ENCODE data around the gene GRM5. TPM values are rescaled to one million over a fixed set of nuclear protein-coding genes. Genes with fewer than 3 reads are reported as not detected.
"Not testable (repeated sequence)": the region's sequence is repeated elsewhere in the genome, so short reads cannot be mapped to it uniquely, and the experiment has no call there.

The GRM5 gene
- total RNA-seq = under 1 TPM in 1 of 2 experiments, not detected in 1; 0.02 TPM

- H3K4me3 Mint-ChIP-seq; POLR2A ChIA-PET; DNase-seq; CTCF ChIA-PET; H3K27ac Mint-ChIP-seq; H3K36me3 Mint-ChIP-seq; H3K9me3 Mint-ChIP-seq; intact Hi-C loops (cut with micrococcal nuclease); H3K4me1 Mint-ChIP-seq (ENCODE audit: low read depth): not testable (repeated sequence)
- peaks cover 39% of the 10 kb centered on the region for H3K27me3 Mint-ChIP-seq
Observed at GRCh38 chr11:89065651-89066201, at the start of gene GRM5. TSS of gene GRM5 (minus strand) at chr11:89065982. CDS start at chr11:89047872, 18,110 bp downstream.

GRCh38 chr11:89097956-89098355, 32.2 kb upstream of the GRM5 start:
- intact Hi-C loops (cut with micrococcal nuclease) = loop anchor here (5.0 kb wide), 1 partner anchor 519 kb away; no protein-coding TSS in a partner anchor
- H3K36me3 Mint-ChIP-seq; H3K4me3 Mint-ChIP-seq; H3K4me1 Mint-ChIP-seq (ENCODE audit: low read depth); H3K27ac Mint-ChIP-seq; DNase-seq; H3K9me3 Mint-ChIP-seq; CTCF ChIA-PET; H3K27me3 Mint-ChIP-seq; POLR2A ChIA-PET: not testable (repeated sequence)

- H3K27ac Mint-ChIP-seq; CTCF ChIA-PET; H3K36me3 Mint-ChIP-seq; intact Hi-C loops (cut with micrococcal nuclease); H3K4me3 Mint-ChIP-seq; DNase-seq; POLR2A ChIA-PET; H3K4me1 Mint-ChIP-seq (ENCODE audit: low read depth); H3K27me3 Mint-ChIP-seq: not testable (repeated sequence)
- peaks cover 17% of the 10 kb centered on the region for H3K9me3 Mint-ChIP-seq
Observed at GRCh38 chr11:89093806-89094205, 28.0 kb upstream of the GRM5 start.

GRCh38 chr11:89084951-89085350, 19.2 kb upstream of the GRM5 start:
- H3K27ac Mint-ChIP-seq; H3K4me1 Mint-ChIP-seq (ENCODE audit: low read depth); DNase-seq; intact Hi-C loops (cut with micrococcal nuclease); POLR2A ChIA-PET; CTCF ChIA-PET; H3K36me3 Mint-ChIP-seq; H3K27me3 Mint-ChIP-seq; H3K4me3 Mint-ChIP-seq: not testable (repeated sequence)
- H3K9me3 Mint-ChIP-seq = peaks cover 11% of the 10 kb centered on the region

GRCh38 chr11:89070911-89071310, 5.1 kb upstream of the GRM5 start:
- H3K4me1 Mint-ChIP-seq (ENCODE audit: low read depth); H3K36me3 Mint-ChIP-seq; DNase-seq; H3K4me3 Mint-ChIP-seq; H3K27ac Mint-ChIP-seq; CTCF ChIA-PET; H3K9me3 Mint-ChIP-seq; POLR2A ChIA-PET; intact Hi-C loops (cut with micrococcal nuclease): not testable (repeated sequence)
- H3K27me3 Mint-ChIP-seq = peaks cover 13% of the 10 kb centered on the region

GRCh38 chr11:89067264-89067663, 1.5 kb upstream of the GRM5 start:
- ChIA-PET POLR2A (no interaction called here), CTCF (no interaction called here)
- DNase-seq = no peak
- H3K36me3 Mint-ChIP-seq = no peaks in the 10 kb centered on the region
- H3K27me3 Mint-ChIP-seq = peaks cover 34% of the 10 kb centered on the region
- no peak overlapping the region for H3K27ac Mint-ChIP-seq
- intact Hi-C loops (cut with micrococcal nuclease) = no loop called here
- H3K9me3 Mint-ChIP-seq = no peaks in the 10 kb centered on the region
- H3K4me1 Mint-ChIP-seq (ENCODE audit: low read depth) = no peaks in the 10 kb centered on the region
- H3K4me3 Mint-ChIP-seq = no peak overlapping the region

- no peak for DNase-seq
- Mint-ChIP-seq H3K4me1 (ENCODE audit: low read depth) (no peaks in the 10 kb centered on the region), H3K4me3 (no peak overlapping the region), H3K27me3 (peaks cover 39% of the 10 kb centered on the region), H3K9me3 (no peaks in the 10 kb centered on the region), H3K27ac (no peak overlapping the region), H3K36me3 (no peaks in the 10 kb centered on the region)
- intact Hi-C loops (cut with micrococcal nuclease) = no loop called here
- CTCF ChIA-PET = no interaction called here
- POLR2A ChIA-PET = no interaction called here
Observed at GRCh38 chr11:89065066-89065465, 716 bp downstream of the GRM5 start.

- H3K4me1 Mint-ChIP-seq (ENCODE audit: low read depth); H3K4me3 Mint-ChIP-seq; DNase-seq; CTCF ChIA-PET; H3K36me3 Mint-ChIP-seq; POLR2A ChIA-PET; H3K27ac Mint-ChIP-seq; intact Hi-C loops (cut with micrococcal nuclease); H3K9me3 Mint-ChIP-seq: not testable (repeated sequence)
- H3K27me3 Mint-ChIP-seq = peaks cover 40% of the 10 kb centered on the region
Observed at GRCh38 chr11:89063481-89063951, 2.3 kb downstream of the GRM5 start.

GRCh38 chr11:89062771-89063298, 2.9 kb downstream of the GRM5 start:
- DNase-seq; POLR2A ChIA-PET; H3K4me1 Mint-ChIP-seq (ENCODE audit: low read depth); intact Hi-C loops (cut with micrococcal nuclease); H3K36me3 Mint-ChIP-seq; H3K9me3 Mint-ChIP-seq; H3K27ac Mint-ChIP-seq; CTCF ChIA-PET; H3K4me3 Mint-ChIP-seq: not testable (repeated sequence)
- H3K27me3 Mint-ChIP-seq = peaks cover 39% of the 10 kb centered on the region

GRCh38 chr11:89061839-89062238, 3.9 kb downstream of the GRM5 start:
- H3K36me3 Mint-ChIP-seq; POLR2A ChIA-PET; intact Hi-C loops (cut with micrococcal nuclease); DNase-seq; CTCF ChIA-PET; H3K4me3 Mint-ChIP-seq; H3K4me1 Mint-ChIP-seq (ENCODE audit: low read depth); H3K27ac Mint-ChIP-seq; H3K9me3 Mint-ChIP-seq: not testable (repeated sequence)
- peaks cover 36% of the 10 kb centered on the region for H3K27me3 Mint-ChIP-seq

- POLR2A ChIA-PET; intact Hi-C loops (cut with micrococcal nuclease); H3K4me1 Mint-ChIP-seq (ENCODE audit: low read depth); DNase-seq; H3K27ac Mint-ChIP-seq; H3K9me3 Mint-ChIP-seq; H3K27me3 Mint-ChIP-seq; H3K36me3 Mint-ChIP-seq; H3K4me3 Mint-ChIP-seq; CTCF ChIA-PET: not testable (repeated sequence)
Observed at GRCh38 chr11:89057406-89057805, 8.4 kb downstream of the GRM5 start.

- intact Hi-C loops (cut with micrococcal nuclease) = no loop called here
- no peaks in the 10 kb centered on the region for H3K4me1 Mint-ChIP-seq (ENCODE audit: low read depth)
- POLR2A ChIA-PET = no interaction called here
- no peaks in the 10 kb centered on the region for H3K27me3 Mint-ChIP-seq
- no peak overlapping the region for H3K27ac Mint-ChIP-seq
- no peaks in the 10 kb centered on the region for H3K36me3 Mint-ChIP-seq
- CTCF ChIA-PET = no interaction called here
- no peak overlapping the region for H3K4me3 Mint-ChIP-seq
- no peak for DNase-seq
- no peaks in the 10 kb centered on the region for H3K9me3 Mint-ChIP-seq
Observed at GRCh38 chr11:89052220-89052619, 13.6 kb downstream of the GRM5 start.

GRCh38 chr11:89047159-89047558, 18.6 kb downstream of the GRM5 start:
- H3K4me3 Mint-ChIP-seq; DNase-seq; CTCF ChIA-PET; POLR2A ChIA-PET; H3K4me1 Mint-ChIP-seq (ENCODE audit: low read depth); intact Hi-C loops (cut with micrococcal nuclease); H3K36me3 Mint-ChIP-seq; H3K9me3 Mint-ChIP-seq; H3K27ac Mint-ChIP-seq; H3K27me3 Mint-ChIP-seq: not testable (repeated sequence)

Data from activated CD4-positive, alpha-beta memory T cell treated with anti-CD3 and anti-CD28 coated beads for 36 hours (primary cell).